ENCODE data around the gene SYNDIG1.

SYNDIG1 gene

GRCh38 chr20:24491041-24491756 lies 21.8 kb downstream of the SYNDIG1 start:
- in situ Hi-C loops (cut with MboI; ENCODE audit: low sequenced_read_pairs) = no loop called here

GRCh38 chr20:24492031-24492607 lies 22.7 kb downstream of the SYNDIG1 start:
- in situ Hi-C loops (cut with MboI; ENCODE audit: low sequenced_read_pairs) = no loop called here

GRCh38 chr20:24492698-24493097 lies 23.3 kb downstream of the SYNDIG1 start:
- in situ Hi-C loops (cut with MboI; ENCODE audit: low sequenced_read_pairs) = no loop called here

- in situ Hi-C loops (cut with MboI; ENCODE audit: low sequenced_read_pairs) = no loop called here
These were observed 23.8 kb downstream of the SYNDIG1 start for GRCh38 chr20:24493181-24493580.

GRCh38 chr20:24493661-24494459 lies 24.4 kb downstream of the SYNDIG1 start:
- in situ Hi-C loops (cut with MboI; ENCODE audit: low sequenced_read_pairs) = no loop called here

- in situ Hi-C loops (cut with MboI; ENCODE audit: low sequenced_read_pairs) = no loop called here
These were observed 25.1 kb downstream of the SYNDIG1 start for GRCh38 chr20:24494460-24494920.

- in situ Hi-C loops (cut with MboI; ENCODE audit: low sequenced_read_pairs) = no loop called here
These were observed 25.8 kb downstream of the SYNDIG1 start for GRCh38 chr20:24495266-24495665.

GRCh38 chr20:24497851-24498250 lies 28.4 kb downstream of the SYNDIG1 start:
- in situ Hi-C loops (cut with MboI; ENCODE audit: low sequenced_read_pairs) = no loop called here

GRCh38 chr20:24498641-24499040 lies 29.2 kb downstream of the SYNDIG1 start:
- in situ Hi-C loops (cut with MboI; ENCODE audit: low sequenced_read_pairs) = no loop called here

GRCh38 chr20:24499472-24499871 lies 30.0 kb downstream of the SYNDIG1 start:
- in situ Hi-C loops (cut with MboI; ENCODE audit: low sequenced_read_pairs) = no loop called here

- in situ Hi-C loops (cut with MboI; ENCODE audit: low sequenced_read_pairs) = loop anchor here (25.0 kb wide), 1 partner anchor 110 kb away; no protein-coding TSS in a partner anchor
These were observed 32.5 kb downstream of the SYNDIG1 start for GRCh38 chr20:24501764-24502556.

GRCh38 chr20:24502661-24503060 lies 33.2 kb downstream of the SYNDIG1 start:
- in situ Hi-C loops (cut with MboI; ENCODE audit: low sequenced_read_pairs) = loop anchor here (25.0 kb wide), 1 partner anchor 110 kb away; no protein-coding TSS in a partner anchor

- in situ Hi-C loops (cut with MboI; ENCODE audit: low sequenced_read_pairs) = loop anchor here (25.0 kb wide), 1 partner anchor 109 kb away; no protein-coding TSS in a partner anchor
These were observed 34.0 kb downstream of the SYNDIG1 start for GRCh38 chr20:24503352-24503931.

- in situ Hi-C loops (cut with MboI; ENCODE audit: low sequenced_read_pairs) = loop anchor here (25.0 kb wide), 1 partner anchor 108 kb away; no protein-coding TSS in a partner anchor
These were observed 35.2 kb downstream of the SYNDIG1 start for GRCh38 chr20:24504331-24505285.

GRCh38 chr20:24506146-24506545 lies 36.7 kb downstream of the SYNDIG1 start:
- in situ Hi-C loops (cut with MboI; ENCODE audit: low sequenced_read_pairs) = loop anchor here (25.0 kb wide), 1 partner anchor 106 kb away; no protein-coding TSS in a partner anchor

GRCh38 chr20:24506696-24507095 lies 37.3 kb downstream of the SYNDIG1 start:
- in situ Hi-C loops (cut with MboI; ENCODE audit: low sequenced_read_pairs) = loop anchor here (25.0 kb wide), 1 partner anchor 106 kb away; no protein-coding TSS in a partner anchor

- in situ Hi-C loops (cut with MboI; ENCODE audit: low sequenced_read_pairs) = loop anchor here (25.0 kb wide), 1 partner anchor 105 kb away; no protein-coding TSS in a partner anchor
These were observed 37.9 kb downstream of the SYNDIG1 start for GRCh38 chr20:24507182-24507853.

GRCh38 chr20:24512441-24512840 lies 43.0 kb downstream of the SYNDIG1 start:
- in situ Hi-C loops (cut with MboI; ENCODE audit: low sequenced_read_pairs) = loop anchor here (25.0 kb wide), 1 partner anchor 100 kb away; no protein-coding TSS in a partner anchor

Data from HL-60/S4 treated with retinoic acid at 250 ng/mL for 4 days and 3 days (cell line).